Neural crest cell (in vitro differentiated cells): ENCODE data around the gene RIPOR1. TPM values are rescaled to one million over a fixed set of nuclear protein-coding genes. Genes with fewer than 3 reads are reported as not detected.

Experiments
- DNase-seq: peaks from one replicate; pipeline ENCODE4 v3.0.0; 2021; ENCODE audit warnings: low read depth, mixed read lengths, low spot score
- H3K27ac Mint-ChIP-seq: one replicate; pipeline ENCODE4 v1.8.0; 2021; ENCODE audit warnings: mild to moderate bottlenecking, mixed read lengths; ENCODE audit not compliant: unreplicated experiment
- H3K27me3 Mint-ChIP-seq: 2 replicates; pipeline ENCODE4 v1.8.0; 2021; ENCODE audit warnings: low read depth, mild to moderate bottlenecking, mixed read lengths
- H3K36me3 Mint-ChIP-seq: 2 replicates; pipeline ENCODE4 v1.8.0; 2021; ENCODE audit warnings: low read depth, mild to moderate bottlenecking, mixed read lengths
- H3K4me1 Mint-ChIP-seq: 2 replicates; pipeline ENCODE4 v1.8.0; 2021; ENCODE audit warnings: mixed read lengths
- H3K4me3 Mint-ChIP-seq: one replicate; pipeline ENCODE4 v1.8.0; 2021; ENCODE audit warnings: mild to moderate bottlenecking, mixed read lengths
- H3K9me3 Mint-ChIP-seq: 2 replicates; pipeline ENCODE4 v1.8.0; 2021; ENCODE audit warnings: mixed read lengths
- CTCF ChIP-seq: fragments of 200-600 bp; sonication (generic); conservative IDR thresholded peaks from 2 replicates; pipeline ENCODE4 v1.5.0; 2021; ENCODE audit warnings: antibody characterized with exemption, mild to moderate bottlenecking
- total RNA-seq: library from RNA; stranded (reverse); gene quantifications from 2 replicates; pipeline ENCODE4 v1.2.1, GENCODE V29; 2021

Gene RIPOR1
- total RNA-seq, 1 donor from 2014 or later, result 60.6 TPM

GRCh38 chr16:67537270-67537635 is 8.6 kb downstream of the RIPOR1 start:
- Mint-ChIP-seq H3K27me3 (peaks cover 40% of the 10 kb centered on the region), H3K4me1 (peaks cover 39% of the 10 kb centered on the region), H3K36me3 (peaks cover 8% of the 10 kb centered on the region)

GRCh38 chr16:67537636-67538591 is 9.3 kb downstream of the RIPOR1 start:
- peaks cover 10% of the 10 kb centered on the region for H3K36me3 Mint-ChIP-seq
- peak overlapping the region; percentile 85 for H3K4me3 Mint-ChIP-seq
- TF ChIP-seq CTCF, result no peak
- peak; percentile 51 for DNase-seq
- H3K27ac Mint-ChIP-seq, result no peak overlapping the region
- no peaks in the 10 kb centered on the region for H3K9me3 Mint-ChIP-seq
- H3K27me3 Mint-ChIP-seq, result peaks cover 38% of the 10 kb centered on the region
- H3K4me1 Mint-ChIP-seq, result peaks cover 35% of the 10 kb centered on the region

More at GRCh38 chr16:67537270-67537635, 8.6 kb downstream of the RIPOR1 start:
- no peak for TF ChIP-seq CTCF
- Mint-ChIP-seq H3K9me3 (no peaks in the 10 kb centered on the region), H3K27ac (no peak overlapping the region), H3K4me3 (peak overlapping the region; percentile 85)
- DNase-seq, result peak; percentile 33

GRCh38 chr16:67538666-67539101 is 10.1 kb downstream of the RIPOR1 start:
- Mint-ChIP-seq H3K27me3 (peaks cover 33% of the 10 kb centered on the region), H3K4me3 (peak overlapping the region; percentile 85), H3K27ac (no peak overlapping the region), H3K4me1 (peaks cover 29% of the 10 kb centered on the region), H3K9me3 (no peaks in the 10 kb centered on the region), H3K36me3 (peaks cover 10% of the 10 kb centered on the region)
- TF ChIP-seq CTCF, result no peak
- no peak for DNase-seq

GRCh38 chr16:67539271-67539670 is 10.6 kb downstream of the RIPOR1 start:
- Mint-ChIP-seq H3K27ac (no peak overlapping the region), H3K36me3 (peaks cover 10% of the 10 kb centered on the region), H3K27me3 (peaks cover 33% of the 10 kb centered on the region), H3K9me3 (no peaks in the 10 kb centered on the region), H3K4me3 (peak overlapping the region; percentile 85), H3K4me1 (peaks cover 29% of the 10 kb centered on the region)
- no peak for TF ChIP-seq CTCF
- DNase-seq, result no peak

GRCh38 chr16:67539691-67540635 is 11.3 kb downstream of the RIPOR1 start:
- Mint-ChIP-seq H3K27me3 (peaks cover 33% of the 10 kb centered on the region), H3K9me3 (no peaks in the 10 kb centered on the region), H3K27ac (no peak overlapping the region), H3K4me3 (peak overlapping the region; percentile 85), H3K4me1 (peaks cover 29% of the 10 kb centered on the region), H3K36me3 (peaks cover 10% of the 10 kb centered on the region)
- DNase-seq, result no peak
- no peak for TF ChIP-seq CTCF
